Activated CD8-positive, alpha-beta T cell treated with anti-CD3 and anti-CD28 coated beads, Interleukin-2, amount 10 ng/mL, durations not matched to agents 7 days and 5 days (primary cell): ENCODE results near the gene ELMO1. TPM values are rescaled to one million over a fixed set of nuclear protein-coding genes. Genes with fewer than 3 reads are reported as not detected.
A peak's percentile ranks its signal among the peaks of the same experiment; 100 is the strongest.

Experiments used
- ATAC-seq: fragments of 150-1000 bp; cut with Tn5 transposase; one replicate; pipeline ENCODE4 v1.10.0; 2021; ENCODE audit warnings: moderate library complexity
- CTCF ChIA-PET: fragments of 350-600 bp; sonication (Branson Sonifier 250); formaldehyde crosslinking; loops from one replicate; lab custom pipeline; 2021; ENCODE audit warnings: antibody characterized with exemption; lab: Charles Lee
- POLR2A ChIA-PET: fragments of 350-600 bp; sonication (Branson Sonifier 250); formaldehyde crosslinking; loops from one replicate; lab custom pipeline; 2021; ENCODE audit warnings: antibody characterized with exemption; lab: Charles Lee
- DNase-seq: peaks from one replicate; pipeline ENCODE4 v3.0.0-alpha.2; 2020
- H3K27ac Mint-ChIP-seq: one replicate; pipeline ENCODE4 v1.8.0; 2021; ENCODE audit warnings: mild to moderate bottlenecking, mixed read lengths
- H3K27me3 Mint-ChIP-seq: one replicate; pipeline ENCODE4 v1.8.0; 2021; ENCODE audit warnings: low read depth, mixed read lengths
- H3K36me3 Mint-ChIP-seq: one replicate; pipeline ENCODE4 v1.8.0; 2021; ENCODE audit warnings: low read depth, mixed read lengths
- H3K4me1 Mint-ChIP-seq: one replicate; pipeline ENCODE4 v1.8.0; 2021; ENCODE audit warnings: low read depth, mixed read lengths
- H3K4me3 Mint-ChIP-seq: one replicate; pipeline ENCODE4 v1.8.0; 2021; ENCODE audit warnings: mild to moderate bottlenecking, mixed read lengths
- H3K9me3 Mint-ChIP-seq: one replicate; pipeline ENCODE4 v1.8.0; 2022; ENCODE audit warnings: mixed read lengths; ENCODE audit not compliant: insufficient read depth
- total RNA-seq, 2 experiments: library from RNA; stranded (reverse); gene quantifications; one replicate each; pipeline ENCODE4 v1.2.3, GENCODE V29; 2021

The ELMO1 gene
- total RNA-seq, 2 experiments from 2014 or later: 64.0 to 68.5 TPM

GRCh38 chr7:37341033-37341630, 107.5 kb downstream of the ELMO1 start:
- ChIA-PET POLR2A (interaction anchor here (0.6 to 3.1 kb wide), 4 partner anchors 11 to 191 kb away, joined by 3 to 21 read pairs (median 4); no protein-coding TSS in a partner anchor), CTCF (interaction anchor here (0.9 to 5.3 kb wide), 6 partner anchors 10 to 108 kb away, joined by 3 to 35 read pairs (median 13); partner anchors contain the start of gene ELMO1)
- H3K27ac Mint-ChIP-seq: peak overlapping the region; percentile 56
- no peaks in the 10 kb centered on the region for H3K9me3 Mint-ChIP-seq
- peaks cover 54% of the 10 kb centered on the region for H3K36me3 Mint-ChIP-seq
- peaks cover 72% of the 10 kb centered on the region for H3K4me1 Mint-ChIP-seq
- H3K4me3 Mint-ChIP-seq: peak overlapping the region; percentile 98
- DNase-seq (no peak), ATAC-seq (no peak)
- no peaks in the 10 kb centered on the region for H3K27me3 Mint-ChIP-seq

GRCh38 chr7:37338966-37339365, 109.7 kb downstream of the ELMO1 start:
- Mint-ChIP-seq H3K27ac (peak overlapping the region; percentile 18), H3K4me3 (no peak overlapping the region), H3K9me3 (no peaks in the 10 kb centered on the region), H3K36me3 (peaks cover 68% of the 10 kb centered on the region), H3K4me1 (peaks cover 69% of the 10 kb centered on the region), H3K27me3 (no peaks in the 10 kb centered on the region)
- CTCF ChIA-PET: interaction anchor here (1.2 to 5.3 kb wide), 2 partner anchors 54 to 140 kb away, joined by 3 to 35 read pairs; no protein-coding TSS in a partner anchor
- no peak for ATAC-seq
- no peak for DNase-seq
- POLR2A ChIA-PET: no interaction called here

- peaks cover 68% of the 10 kb centered on the region for H3K4me1 Mint-ChIP-seq
- no peaks in the 10 kb centered on the region for H3K27me3 Mint-ChIP-seq
- peak overlapping the region; percentile 21 for H3K27ac Mint-ChIP-seq
- ChIA-PET CTCF (no interaction called here), POLR2A (no interaction called here)
- DNase-seq: no peak
- no peaks in the 10 kb centered on the region for H3K9me3 Mint-ChIP-seq
- peaks cover 78% of the 10 kb centered on the region for H3K36me3 Mint-ChIP-seq
- ATAC-seq: no peak
- H3K4me3 Mint-ChIP-seq: no peak overlapping the region
Observed at GRCh38 chr7:37337522-37337921, 111.1 kb downstream of the ELMO1 start.

- Mint-ChIP-seq H3K27me3 (no peaks in the 10 kb centered on the region), H3K27ac (peak overlapping the region; percentile 71), H3K36me3 (peaks cover 83% of the 10 kb centered on the region), H3K9me3 (no peaks in the 10 kb centered on the region), H3K4me1 (peaks cover 69% of the 10 kb centered on the region), H3K4me3 (no peak overlapping the region)
- POLR2A ChIA-PET: no interaction called here
- ATAC-seq (peak; percentile 37), DNase-seq (no peak)
- CTCF ChIA-PET: interaction anchor here (0.6 kb wide), 1 partner anchor 15 kb away, joined by 3 read pairs; no protein-coding TSS in a partner anchor
Observed at GRCh38 chr7:37336259-37336658, 112.4 kb downstream of the ELMO1 start.

GRCh38 chr7:37333075-37333474, 115.6 kb downstream of the ELMO1 start:
- H3K36me3 Mint-ChIP-seq: peaks cover 78% of the 10 kb centered on the region
- H3K27ac Mint-ChIP-seq: peak overlapping the region; percentile 16
- CTCF ChIA-PET: interaction anchor here (0.5 to 2.4 kb wide), 10 partner anchors 8 to 134 kb away, joined by 3 to 10 read pairs (median 4); partner anchors contain the start of gene ELMO1
- DNase-seq (no peak), ATAC-seq (no peak)
- H3K4me3 Mint-ChIP-seq: no peak overlapping the region
- POLR2A ChIA-PET: interaction anchor here (0.7 to 1.4 kb wide), 2 partner anchors 10 to 19 kb away, joined by 3 to 4 read pairs; no protein-coding TSS in a partner anchor
- H3K9me3 Mint-ChIP-seq: no peaks in the 10 kb centered on the region
- peaks cover 39% of the 10 kb centered on the region for H3K4me1 Mint-ChIP-seq
- no peaks in the 10 kb centered on the region for H3K27me3 Mint-ChIP-seq

- no peak for DNase-seq
- H3K9me3 Mint-ChIP-seq: no peaks in the 10 kb centered on the region
- CTCF ChIA-PET: interaction anchor here (1.1 to 2.4 kb wide), 5 partner anchors 10 to 22 kb away, joined by 3 to 10 read pairs (median 6); no protein-coding TSS in a partner anchor
- H3K27me3 Mint-ChIP-seq: no peaks in the 10 kb centered on the region
- ATAC-seq: no peak
- H3K4me1 Mint-ChIP-seq: peaks cover 32% of the 10 kb centered on the region
- H3K36me3 Mint-ChIP-seq: peaks cover 76% of the 10 kb centered on the region
- H3K27ac Mint-ChIP-seq: no peak overlapping the region
- H3K4me3 Mint-ChIP-seq: no peak overlapping the region
- POLR2A ChIA-PET: interaction anchor here (0.7 to 1.4 kb wide), 2 partner anchors 10 to 18 kb away, joined by 3 to 4 read pairs; no protein-coding TSS in a partner anchor
Observed at GRCh38 chr7:37332243-37333016, 116.2 kb downstream of the ELMO1 start.

GRCh38 chr7:37330775-37331174, 117.9 kb downstream of the ELMO1 start:
- CTCF ChIA-PET: no interaction called here
- H3K27ac Mint-ChIP-seq: no peak overlapping the region
- ATAC-seq (no peak), DNase-seq (no peak)
- H3K4me1 Mint-ChIP-seq: peaks cover 23% of the 10 kb centered on the region
- POLR2A ChIA-PET: no interaction called here
- H3K4me3 Mint-ChIP-seq: no peak overlapping the region
- H3K36me3 Mint-ChIP-seq: peaks cover 68% of the 10 kb centered on the region
- H3K9me3 Mint-ChIP-seq: no peaks in the 10 kb centered on the region
- no peaks in the 10 kb centered on the region for H3K27me3 Mint-ChIP-seq

- POLR2A ChIA-PET: no interaction called here
- ATAC-seq (no peak), DNase-seq (no peak)
- Mint-ChIP-seq H3K9me3 (no peaks in the 10 kb centered on the region), H3K4me3 (no peak overlapping the region), H3K4me1 (peaks cover 19% of the 10 kb centered on the region), H3K27me3 (no peaks in the 10 kb centered on the region), H3K36me3 (peaks cover 60% of the 10 kb centered on the region), H3K27ac (no peak overlapping the region)
- CTCF ChIA-PET: no interaction called here
Observed at GRCh38 chr7:37329940-37330339, 118.7 kb downstream of the ELMO1 start.

- ATAC-seq: no peak
- H3K36me3 Mint-ChIP-seq: peaks cover 41% of the 10 kb centered on the region
- peak overlapping the region; percentile 4 for H3K27ac Mint-ChIP-seq
- POLR2A ChIA-PET: interaction anchor here (0.6 kb wide), 1 partner anchor 82 kb away, joined by 3 read pairs; no protein-coding TSS in a partner anchor
- DNase-seq: no peak
- no peaks in the 10 kb centered on the region for H3K27me3 Mint-ChIP-seq
- CTCF ChIA-PET: no interaction called here
- no peak overlapping the region for H3K4me3 Mint-ChIP-seq
- no peaks in the 10 kb centered on the region for H3K9me3 Mint-ChIP-seq
- peaks cover 8% of the 10 kb centered on the region for H3K4me1 Mint-ChIP-seq
Observed at GRCh38 chr7:37327288-37327687, 121.4 kb downstream of the ELMO1 start.

GRCh38 chr7:37323966-37324365, 124.7 kb downstream of the ELMO1 start:
- H3K4me3 Mint-ChIP-seq: no peak overlapping the region
- ChIA-PET CTCF (interaction anchor here (1.4 kb wide), 1 partner anchor 30 kb away, joined by 3 read pairs; no protein-coding TSS in a partner anchor), POLR2A (no interaction called here)
- H3K4me1 Mint-ChIP-seq: peaks cover 4% of the 10 kb centered on the region
- no peak overlapping the region for H3K27ac Mint-ChIP-seq
- H3K9me3 Mint-ChIP-seq: no peaks in the 10 kb centered on the region
- ATAC-seq: no peak
- peaks cover 22% of the 10 kb centered on the region for H3K36me3 Mint-ChIP-seq
- no peaks in the 10 kb centered on the region for H3K27me3 Mint-ChIP-seq
- DNase-seq: no peak

- ChIA-PET CTCF (interaction anchor here (1.0 kb wide), 1 partner anchor 31 kb away, joined by 3 read pairs; no protein-coding TSS in a partner anchor), POLR2A (interaction anchor here (0.9 kb wide), 1 partner anchor 80 kb away, joined by 3 read pairs; no protein-coding TSS in a partner anchor)
- DNase-seq (no peak), ATAC-seq (no peak)
- H3K9me3 Mint-ChIP-seq: no peaks in the 10 kb centered on the region
- no peak overlapping the region for H3K4me3 Mint-ChIP-seq
- H3K36me3 Mint-ChIP-seq: peaks cover 16% of the 10 kb centered on the region
- no peak overlapping the region for H3K27ac Mint-ChIP-seq
- H3K27me3 Mint-ChIP-seq: no peaks in the 10 kb centered on the region
- peaks cover 4% of the 10 kb centered on the region for H3K4me1 Mint-ChIP-seq
Observed at GRCh38 chr7:37322831-37323230, 125.8 kb downstream of the ELMO1 start.
